NOMO-1 treated with DMSO at 0.1 percent for 48 hours (cell line): ENCODE data around the gene ZNF292.
A peak's percentile ranks its signal among the peaks of the same experiment; 100 is the strongest.
"Not testable (repeated sequence)": the region's sequence is repeated elsewhere in the genome, so short reads cannot be mapped to it uniquely, and the experiment has no call there.

Experiments used
- DNase-seq: peaks from one replicate; lab custom pipeline; 2025; ENCODE audit not compliant: unreplicated experiment; lab: John Stamatoyannopoulos, UW

Gene ZNF292

GRCh38 chr6:87210979-87211378, 55.6 kb downstream of the ZNF292 start:
- DNase-seq: no peak

- DNase-seq: no peak
Observed at GRCh38 chr6:87212596-87212995, 57.2 kb downstream of the ZNF292 start.

- no peak for DNase-seq
Observed at GRCh38 chr6:87213364-87213763, 58.0 kb downstream of the ZNF292 start.

DNA sequence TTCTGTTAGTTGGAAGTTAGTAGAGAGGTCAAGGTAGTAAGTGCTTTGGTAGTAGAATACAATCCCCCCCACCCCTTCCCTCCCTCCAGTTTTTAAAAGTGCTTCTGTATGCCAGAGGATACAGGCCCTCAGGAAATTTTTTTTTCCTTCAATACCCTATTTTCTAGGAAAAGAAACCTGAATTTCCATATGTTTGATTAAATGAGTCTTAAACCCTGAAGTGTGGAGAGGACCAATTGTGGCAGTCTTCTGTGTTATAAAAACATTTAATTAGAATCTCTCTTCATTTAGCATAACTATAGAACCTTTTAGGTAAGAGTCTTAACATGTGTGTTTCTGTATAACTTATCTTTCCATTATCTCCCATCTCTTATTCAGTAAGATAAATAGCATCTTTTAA, 59.5 kb downstream of the ZNF292 start:
- DNase-seq: no peak

DNA sequence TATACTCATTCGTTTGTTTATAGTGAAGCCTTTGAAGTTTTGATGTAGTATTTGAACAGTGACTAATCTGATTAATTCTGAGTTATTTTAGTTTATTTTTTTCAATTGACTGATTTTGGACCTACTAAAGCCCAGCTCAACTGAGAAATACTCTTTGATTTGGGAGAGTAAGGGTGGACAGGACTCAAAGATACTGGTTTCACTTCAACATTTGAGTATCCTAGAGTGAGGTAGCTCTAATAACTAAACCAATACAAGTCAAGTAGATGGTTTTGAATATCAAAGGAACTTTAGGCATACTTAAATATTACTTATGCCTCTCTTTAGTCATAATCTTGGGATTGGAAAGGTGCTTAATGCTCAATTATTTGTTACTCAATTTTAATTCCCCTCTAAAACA, 65.6 kb downstream of the ZNF292 start:
- DNase-seq: no peak

- DNase-seq: no peak
Observed at GRCh38 chr6:87222676-87223075, 67.3 kb downstream of the ZNF292 start.

GRCh38 chr6:87224971-87225370, 69.6 kb downstream of the ZNF292 start:
- DNase-seq: no peak

DNA sequence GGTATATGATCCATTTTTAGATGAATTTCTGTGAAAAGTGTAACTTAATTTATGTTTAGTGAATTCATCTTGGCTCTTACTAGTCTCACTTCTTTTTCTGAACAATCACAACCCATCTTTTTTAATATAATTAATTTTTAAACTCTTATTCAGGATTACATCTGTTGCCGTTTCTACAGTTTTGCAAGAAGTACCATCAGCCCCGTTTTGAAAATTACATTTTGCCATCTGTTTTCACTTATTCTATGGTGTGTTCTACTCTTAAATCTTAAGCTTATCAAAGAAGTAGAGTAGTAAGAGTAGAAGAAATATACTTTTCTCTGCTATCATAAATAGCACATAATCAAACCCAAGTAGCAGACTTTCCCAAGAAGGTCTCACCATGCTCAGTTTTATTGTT, 70.1 kb downstream of the ZNF292 start:
- DNase-seq: no peak

DNA sequence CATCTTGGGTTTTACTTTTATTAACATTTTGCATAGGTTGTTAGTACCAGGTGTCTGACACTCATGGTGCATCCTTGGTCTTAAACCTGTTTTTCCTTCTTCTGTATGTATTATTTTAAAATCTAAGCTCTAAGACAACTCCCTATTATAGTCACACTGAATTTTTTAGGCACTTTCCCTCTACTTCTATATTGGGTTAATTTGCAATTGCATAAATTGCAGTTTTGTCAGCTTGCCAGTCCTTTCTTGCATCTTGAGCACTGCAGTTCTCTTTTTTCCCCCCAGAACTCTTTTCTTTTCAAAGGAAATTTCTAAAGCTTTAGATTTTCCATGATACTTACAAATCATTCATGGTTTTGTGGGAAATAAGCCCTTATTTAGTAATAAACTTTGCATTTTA, 70.6 kb downstream of the ZNF292 start:
- no peak for DNase-seq

DNA sequence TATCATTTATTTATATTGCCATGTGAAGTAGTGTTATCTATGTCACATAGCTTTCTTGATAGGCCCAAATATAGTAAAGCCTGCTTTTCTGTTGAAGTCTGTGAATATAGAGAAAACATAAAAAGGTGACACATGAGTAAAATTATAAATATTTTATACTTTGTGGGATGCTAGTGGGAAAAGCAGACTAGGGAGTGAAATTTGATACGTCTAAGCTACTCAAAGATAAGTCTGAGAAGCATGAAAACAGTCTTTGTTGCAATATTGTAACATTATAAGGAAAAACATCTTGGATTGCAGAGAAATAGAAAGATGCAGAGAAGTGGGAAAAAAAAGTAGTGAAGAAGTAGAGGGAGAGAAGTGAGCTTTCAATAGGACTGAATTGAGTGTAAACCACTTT, 75.4 kb downstream of the ZNF292 start:
- no peak for DNase-seq

- peak; percentile 59 for DNase-seq
Observed at GRCh38 chr6:87237804-87238203, 82.4 kb downstream of the ZNF292 start.

DNA sequence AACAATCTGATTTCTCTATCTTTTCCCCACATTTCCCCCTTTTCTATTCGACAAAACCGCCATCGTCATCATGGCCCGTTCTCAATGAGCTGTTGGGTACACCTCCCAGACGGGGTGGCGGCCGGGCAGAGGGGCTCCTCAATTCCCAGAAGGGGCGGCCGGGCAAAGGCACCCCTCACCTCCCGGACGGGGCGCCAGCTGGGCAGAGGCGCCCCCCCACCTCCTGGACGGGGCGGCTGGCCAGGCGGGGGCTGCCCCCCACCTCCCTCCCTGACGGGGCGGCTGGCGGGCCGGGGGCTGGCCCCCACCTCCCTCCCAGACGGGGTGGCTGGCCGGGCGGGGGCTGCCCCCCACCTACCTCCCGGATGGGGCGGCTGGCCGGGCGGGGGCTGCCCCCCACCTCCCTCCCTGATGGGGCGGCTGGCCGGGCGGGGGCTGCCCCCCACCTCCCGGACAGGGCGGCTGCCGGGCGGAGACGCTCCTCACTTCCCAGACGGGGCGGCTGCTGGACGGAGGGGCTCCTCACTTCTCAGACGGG, 83.8 kb downstream of the ZNF292 start:
- DNase-seq: not testable (repeated sequence)

DNA sequence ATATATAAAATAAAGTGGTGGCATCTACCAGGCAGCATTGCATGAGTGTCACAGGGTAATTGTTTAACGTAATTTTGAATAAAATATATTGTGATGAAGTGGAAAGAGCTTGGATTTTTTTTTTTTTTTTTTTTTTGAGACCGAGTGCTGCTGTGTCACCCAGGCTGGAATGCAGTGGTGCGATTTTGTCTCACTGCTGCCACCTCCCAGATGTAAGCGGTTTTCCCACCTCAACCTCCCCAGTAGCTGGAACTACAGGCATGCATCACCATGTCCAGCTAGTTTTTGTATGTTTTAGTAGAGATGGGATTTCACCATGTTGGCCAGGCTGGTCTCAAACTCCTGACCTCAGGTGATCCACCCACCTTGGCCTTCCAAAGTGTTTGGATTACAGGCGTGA, 85.9 kb downstream of the ZNF292 start:
- DNase-seq: no peak

DNA sequence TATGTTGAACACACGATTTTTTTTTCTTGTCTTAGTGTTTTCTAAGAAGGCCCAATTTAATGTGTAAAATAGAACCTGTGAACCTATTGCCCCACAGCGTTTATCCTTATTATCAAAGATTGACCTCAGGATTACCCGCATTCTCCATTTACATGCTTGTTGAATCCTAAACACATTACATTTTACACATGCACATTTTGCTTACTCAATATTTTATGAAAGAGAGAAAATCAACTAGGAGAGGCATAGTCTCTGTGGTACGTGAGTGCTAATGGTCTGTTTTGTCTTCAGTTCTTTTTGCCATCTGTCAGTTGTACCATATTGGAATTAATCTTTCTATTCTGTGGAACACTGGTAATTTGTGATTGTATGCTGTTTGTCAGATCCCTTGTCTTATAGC, 86.9 kb downstream of the ZNF292 start:
- DNase-seq: no peak

- no peak for DNase-seq
Observed at GRCh38 chr6:87243812-87244211, 88.4 kb downstream of the ZNF292 start.

GRCh38 chr6:87244380-87244779, 89.0 kb downstream of the ZNF292 start:
- DNase-seq: no peak

DNA sequence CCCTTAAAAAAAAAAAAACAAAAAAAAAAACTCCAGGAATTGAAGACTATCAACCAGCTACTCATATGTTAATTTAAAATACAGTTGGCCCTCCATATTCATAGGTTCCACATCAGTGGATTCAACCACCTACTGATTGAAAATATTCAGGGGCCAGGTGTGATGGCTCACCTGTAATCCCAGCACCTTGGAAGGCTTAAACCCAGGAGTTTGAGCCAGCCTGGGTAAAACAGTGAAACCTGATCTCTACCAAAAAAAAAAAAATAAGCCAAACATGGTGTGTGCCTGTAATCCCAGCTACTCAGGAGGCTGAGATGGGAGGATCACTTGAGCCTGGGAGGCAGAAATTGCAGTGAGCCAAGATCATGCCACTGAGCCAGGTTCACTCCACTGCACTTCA, 94.7 kb downstream of the ZNF292 start:
- no peak for DNase-seq

DNA sequence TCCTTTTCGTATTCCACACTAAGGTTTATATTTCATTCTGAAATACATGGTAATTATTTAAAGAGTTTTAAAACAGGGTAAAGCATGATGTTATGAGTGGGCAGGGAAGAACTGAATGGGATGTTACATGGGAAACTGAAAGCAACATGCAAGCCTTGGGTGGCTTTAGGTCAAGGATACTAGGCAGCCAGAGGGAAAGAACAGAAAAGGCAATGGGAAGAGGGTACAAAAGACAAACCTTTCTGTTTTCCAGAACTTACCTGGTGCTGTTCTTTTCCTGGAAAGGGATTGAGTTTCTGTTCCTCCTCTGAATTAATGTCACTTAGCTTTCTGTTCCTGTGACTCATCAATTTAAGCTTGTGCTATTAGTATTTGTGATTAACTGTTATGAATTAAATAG, 95.9 kb downstream of the ZNF292 start:
- no peak for DNase-seq

DNA sequence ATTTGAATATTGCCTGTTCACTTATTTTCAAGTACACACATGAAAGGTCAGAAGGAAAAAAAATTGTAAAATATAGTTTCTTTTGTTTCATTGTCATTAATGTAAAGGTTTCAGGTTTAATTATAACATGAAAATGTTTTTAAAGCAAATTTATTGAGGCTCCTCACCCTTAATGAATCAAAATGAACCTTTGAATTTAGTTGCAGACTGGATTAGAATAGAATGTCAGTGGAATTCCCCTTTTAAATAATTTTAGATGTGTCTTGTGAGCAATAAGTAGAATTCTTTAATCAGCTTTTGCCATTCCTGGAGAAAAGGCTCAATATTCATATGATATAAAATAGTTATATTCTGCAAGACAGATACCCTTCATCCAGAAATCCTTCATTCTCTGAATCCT, 96.4 kb downstream of the ZNF292 start:
- DNase-seq: no peak

- DNase-seq: no peak
Observed at GRCh38 chr6:87257046-87257445, 101.7 kb downstream of the ZNF292 start.

GRCh38 chr6:87257565-87257964, 102.2 kb downstream of the ZNF292 start:
- no peak for DNase-seq

- no peak for DNase-seq
Observed at GRCh38 chr6:87257975-87258374, 102.6 kb downstream of the ZNF292 start.

DNA sequence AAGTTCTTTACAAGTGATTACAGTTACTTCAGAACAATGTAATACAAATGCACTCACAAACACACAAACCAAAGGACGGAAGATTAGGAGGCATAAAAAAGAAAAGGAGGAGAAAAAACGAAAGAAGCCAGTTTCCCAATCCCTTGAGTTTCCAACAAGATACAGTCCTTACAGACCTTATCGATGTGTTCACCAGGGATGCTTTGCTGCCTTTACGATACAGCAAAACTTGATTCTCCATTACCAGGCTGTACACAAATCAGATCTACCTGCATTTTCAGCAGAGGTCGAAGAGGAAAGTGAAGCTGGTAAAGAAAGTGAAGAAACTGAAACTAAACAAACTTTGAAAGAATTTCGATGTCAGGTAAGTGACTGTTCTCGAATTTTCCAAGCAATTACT, 104.4 kb downstream of the ZNF292 start:
- no peak for DNase-seq

DNA sequence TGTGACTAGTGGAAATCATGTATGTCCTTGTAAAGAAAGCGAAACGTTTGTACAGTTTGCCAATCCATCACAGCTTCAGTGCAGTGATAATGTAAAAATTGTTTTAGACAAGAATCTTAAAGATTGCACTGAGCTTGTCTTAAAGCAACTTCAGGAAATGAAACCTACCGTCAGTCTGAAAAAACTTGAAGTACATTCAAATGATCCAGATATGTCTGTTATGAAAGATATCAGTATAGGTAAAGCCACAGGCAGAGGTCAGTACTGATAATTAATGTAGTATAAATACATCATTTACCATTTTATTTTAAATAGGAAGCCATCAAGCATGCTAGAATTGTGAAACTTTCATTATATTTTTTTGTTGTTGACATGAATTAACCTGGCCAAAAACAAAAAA, 106.2 kb downstream of the ZNF292 start:
- no peak for DNase-seq
